ENCODE measurements around the gene NOL6. TPM values are rescaled to one million over a fixed set of nuclear protein-coding genes. Genes with fewer than 3 reads are reported as not detected.

The NOL6 gene
- total RNA-seq, 1 donor from 2014 or later, result 60.1 TPM

- no peaks in the 10 kb centered on the region for H3K4me1 ChIP-seq (ENCODE audit: insufficient read depth, low read length)
- peaks cover 14% of the 10 kb centered on the region for H3K27me3 ChIP-seq (ENCODE audit: insufficient read depth, low read length)
- no peak overlapping the region for H3K4me2 ChIP-seq (ENCODE audit: low read length)
- no peaks in the 10 kb centered on the region for H4K20me1 ChIP-seq (ENCODE audit: insufficient read depth, low read length)
- FAIRE-seq (no peak), DNase-seq (ENCODE audit: low read depth) (no peak)
- H3K4me3 ChIP-seq (ENCODE audit: insufficient read depth, low read depth, low read length), result no peak overlapping the region
- no peak overlapping the region for H3K27ac ChIP-seq (ENCODE audit: low read depth, low read length)
- no peak overlapping the region for H2AFZ ChIP-seq (ENCODE audit: low read depth, low read length)
- no peaks in the 10 kb centered on the region for H3K36me3 ChIP-seq (ENCODE audit: insufficient read depth, low read length)
- peaks cover 4% of the 10 kb centered on the region for H3K9me3 Mint-ChIP-seq (ENCODE audit: unreplicated experiment)
- H3K79me2 ChIP-seq (ENCODE audit: insufficient read depth, low read length), result no peaks in the 10 kb centered on the region
- H3K9me3 ChIP-seq (ENCODE audit: insufficient read depth, low read depth, low read length), result no peaks in the 10 kb centered on the region
- H3K9ac ChIP-seq (ENCODE audit: low read length), result no peak overlapping the region
- H3K36me3 Mint-ChIP-seq (ENCODE audit: low read depth, unreplicated experiment), result peaks cover 2% of the 10 kb centered on the region
- TF ChIP-seq EZH2 (IDR thresholded peaks at IDR 0.05; ENCODE audit: insufficient read depth, low read length), result no peak
- TF ChIP-seq, protein P1, sequence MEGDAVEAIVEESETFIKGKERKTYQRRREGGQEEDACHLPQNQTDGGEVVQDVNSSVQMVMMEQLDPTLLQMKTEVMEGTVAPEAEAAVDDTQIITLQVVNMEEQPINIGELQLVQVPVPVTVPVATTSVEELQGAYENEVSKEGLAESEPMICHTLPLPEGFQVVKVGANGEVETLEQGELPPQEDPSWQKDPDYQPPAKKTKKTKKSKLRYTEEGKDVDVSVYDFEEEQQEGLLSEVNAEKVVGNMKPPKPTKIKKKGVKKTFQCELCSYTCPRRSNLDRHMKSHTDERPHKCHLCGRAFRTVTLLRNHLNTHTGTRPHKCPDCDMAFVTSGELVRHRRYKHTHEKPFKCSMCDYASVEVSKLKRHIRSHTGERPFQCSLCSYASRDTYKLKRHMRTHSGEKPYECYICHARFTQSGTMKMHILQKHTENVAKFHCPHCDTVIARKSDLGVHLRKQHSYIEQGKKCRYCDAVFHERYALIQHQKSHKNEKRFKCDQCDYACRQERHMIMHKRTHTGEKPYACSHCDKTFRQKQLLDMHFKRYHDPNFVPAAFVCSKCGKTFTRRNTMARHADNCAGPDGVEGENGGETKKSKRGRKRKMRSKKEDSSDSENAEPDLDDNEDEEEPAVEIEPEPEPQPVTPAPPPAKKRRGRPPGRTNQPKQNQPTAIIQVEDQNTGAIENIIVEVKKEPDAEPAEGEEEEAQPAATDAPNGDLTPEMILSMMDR (IDR thresholded peaks at IDR 0.05; ENCODE audit: insufficient read depth, low read depth, low read length), result no peak
- peaks cover 5% of the 10 kb centered on the region for H3K4me1 Mint-ChIP-seq (ENCODE audit: low read depth, unreplicated experiment)
- no peak overlapping the region for H3K27ac Mint-ChIP-seq (ENCODE audit: unreplicated experiment)
- peaks cover 57% of the 10 kb centered on the region for H3K27me3 Mint-ChIP-seq (ENCODE audit: low read depth, unreplicated experiment)
- no peak overlapping the region for H3K4me3 Mint-ChIP-seq (ENCODE audit: unreplicated experiment)
These were observed 35.8 kb downstream of the NOL6 start for GRCh38 chr9:33437898-33438297.

GRCh38 chr9:33437205-33437604, 36.5 kb downstream of the NOL6 start:
- TF ChIP-seq, protein P1 (IDR thresholded peaks at IDR 0.05; ENCODE audit: insufficient read depth, low read depth, low read length), result no peak
- no peak for TF ChIP-seq EZH2 (IDR thresholded peaks at IDR 0.05; ENCODE audit: insufficient read depth, low read length)
- Mint-ChIP-seq H3K9me3 (ENCODE audit: unreplicated experiment) (peaks cover 2% of the 10 kb centered on the region), H3K27ac (ENCODE audit: unreplicated experiment) (no peak overlapping the region), H3K36me3 (ENCODE audit: low read depth, unreplicated experiment) (peaks cover 2% of the 10 kb centered on the region), H3K27me3 (ENCODE audit: low read depth, unreplicated experiment) (peaks cover 54% of the 10 kb centered on the region), H3K4me1 (ENCODE audit: low read depth, unreplicated experiment) (peaks cover 3% of the 10 kb centered on the region), H3K4me3 (ENCODE audit: unreplicated experiment) (no peak overlapping the region)
- Histone ChIP-seq H3K4me2 (ENCODE audit: low read length) (no peak overlapping the region), H3K79me2 (ENCODE audit: insufficient read depth, low read length) (no peaks in the 10 kb centered on the region), H3K36me3 (ENCODE audit: insufficient read depth, low read length) (no peaks in the 10 kb centered on the region), H3K4me1 (ENCODE audit: insufficient read depth, low read length) (no peaks in the 10 kb centered on the region), H3K27ac (ENCODE audit: low read depth, low read length) (no peak overlapping the region), H3K27me3 (ENCODE audit: insufficient read depth, low read length) (peaks cover 14% of the 10 kb centered on the region), H3K9ac (ENCODE audit: low read length) (no peak overlapping the region), H3K4me3 (ENCODE audit: insufficient read depth, low read depth, low read length) (no peak overlapping the region), H2AFZ (ENCODE audit: low read depth, low read length) (no peak overlapping the region), H4K20me1 (ENCODE audit: insufficient read depth, low read length) (no peaks in the 10 kb centered on the region), H3K9me3 (ENCODE audit: insufficient read depth, low read depth, low read length) (no peaks in the 10 kb centered on the region)
- no peak for DNase-seq (ENCODE audit: low read depth)
- FAIRE-seq, result no peak

DNA sequence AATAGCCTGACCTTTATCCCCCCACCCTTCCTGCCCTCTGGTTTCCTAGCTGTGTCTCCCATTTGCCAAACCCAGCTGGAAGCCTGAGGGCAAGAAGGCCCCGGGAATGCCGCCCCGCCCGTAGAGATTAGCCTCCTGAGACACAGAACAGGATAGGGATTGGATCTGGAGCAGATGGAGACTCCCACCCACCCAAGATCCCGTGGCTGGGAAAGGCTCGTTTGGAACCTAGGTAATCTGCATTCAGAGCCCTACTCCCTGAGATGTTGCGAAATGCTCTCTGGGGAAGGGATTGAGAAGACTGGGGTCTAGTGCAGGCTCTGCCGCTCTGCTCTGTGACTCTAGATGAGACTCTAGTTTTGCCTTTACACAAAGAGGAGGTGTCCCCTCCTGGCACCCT, 37.3 kb downstream of the NOL6 start:
- no peaks in the 10 kb centered on the region for H3K4me1 ChIP-seq (ENCODE audit: insufficient read depth, low read length)
- no peaks in the 10 kb centered on the region for H3K36me3 ChIP-seq (ENCODE audit: insufficient read depth, low read length)
- no peaks in the 10 kb centered on the region for H3K79me2 ChIP-seq (ENCODE audit: insufficient read depth, low read length)
- Mint-ChIP-seq H3K4me1 (ENCODE audit: low read depth, unreplicated experiment) (peaks cover 3% of the 10 kb centered on the region), H3K36me3 (ENCODE audit: low read depth, unreplicated experiment) (peaks cover under 1% of the 10 kb centered on the region), H3K4me3 (ENCODE audit: unreplicated experiment) (no peak overlapping the region), H3K27ac (ENCODE audit: unreplicated experiment) (no peak overlapping the region), H3K27me3 (ENCODE audit: low read depth, unreplicated experiment) (peaks cover 53% of the 10 kb centered on the region), H3K9me3 (ENCODE audit: unreplicated experiment) (peaks cover 3% of the 10 kb centered on the region)
- H3K9me3 ChIP-seq (ENCODE audit: insufficient read depth, low read depth, low read length), result no peaks in the 10 kb centered on the region
- no peak overlapping the region for H3K9ac ChIP-seq (ENCODE audit: low read length)
- H3K4me3 ChIP-seq (ENCODE audit: insufficient read depth, low read depth, low read length), result no peak overlapping the region
- TF ChIP-seq EZH2 (IDR thresholded peaks at IDR 0.05; ENCODE audit: insufficient read depth, low read length), result no peak
- TF ChIP-seq, protein P1 (IDR thresholded peaks at IDR 0.05; ENCODE audit: insufficient read depth, low read depth, low read length), result no peak
- no peak overlapping the region for H3K4me2 ChIP-seq (ENCODE audit: low read length)
- DNase-seq (ENCODE audit: low read depth) (no peak), FAIRE-seq (no peak)
- H2AFZ ChIP-seq (ENCODE audit: low read depth, low read length), result no peak overlapping the region
- H3K27ac ChIP-seq (ENCODE audit: low read depth, low read length), result no peak overlapping the region
- peaks cover 14% of the 10 kb centered on the region for H3K27me3 ChIP-seq (ENCODE audit: insufficient read depth, low read length)
- H4K20me1 ChIP-seq (ENCODE audit: insufficient read depth, low read length), result no peaks in the 10 kb centered on the region
